ENCODE measurements around the gene MEF2C. TPM values are rescaled to one million over a fixed set of nuclear protein-coding genes. Genes with fewer than 3 reads are reported as not detected.
A peak's percentile ranks its signal among the peaks of the same experiment; 100 is the strongest.

The MEF2C gene
- total and polyA plus RNA-seq, 2 donors (not counting 1 experiment from before 2014, with no cell fraction given) = 12.2 to 15.7 TPM

- Histone ChIP-seq H3K79me2 (ENCODE audit: control insufficient read depth, insufficient read depth, low read length) (no peaks in the 10 kb centered on the region), H3K27ac (ENCODE audit: insufficient read depth, low read length) (no peak overlapping the region), H2AFZ (ENCODE audit: low read length) (no peak overlapping the region), H3K36me3 (ENCODE audit: control insufficient read depth, insufficient read depth, low read length) (peaks cover 2% of the 10 kb centered on the region), H3K4me3 (replicated peaks in 1 of 4; ENCODE audit: control extremely low read depth in 1 of 4, insufficient read depth in 1 of 4, low read depth in 3 of 4, low read length in 4 of 4) (no peak overlapping the region), H3K9ac (ENCODE audit: insufficient read depth, low read length) (no peak overlapping the region), H4K20me1 (ENCODE audit: control insufficient read depth, extremely low read depth, insufficient read depth, low read length) (no peaks in the 10 kb centered on the region), H3K27me3 (ENCODE audit: control insufficient read depth, insufficient read depth, low read length) (no peaks in the 10 kb centered on the region), H3K9me3 (ENCODE audit: control insufficient read depth, insufficient read depth, low read depth, low read length) (no peaks in the 10 kb centered on the region), H3K4me2 (ENCODE audit: extremely low read depth, insufficient read depth, low read length) (no peak overlapping the region), H3K4me1 (ENCODE audit: control insufficient read depth, extremely low read depth, insufficient read depth, low read length) (no peaks in the 10 kb centered on the region)
- DNase-seq (ENCODE audit: low read depth in 2 of 2) = peak; percentile 21 to 48
- TF ChIP-seq EZH2 (IDR thresholded peaks at IDR 0.05; ENCODE audit: low read length, missing control alignments) = no peak
- peak in 1 of 2 donors; percentile 30 for TF ChIP-seq CTCF (conservative IDR thresholded peaks at IDR 0.05 in 1 of 2, IDR thresholded peaks at IDR 0.05 in 1 of 2; ENCODE audit: low read depth in 1 of 2, low read length in 2 of 2)
Measured at GRCh38 chr5:88724201-88724600, 158.8 kb downstream of the MEF2C start.

- Histone ChIP-seq H3K36me3 (ENCODE audit: control insufficient read depth, insufficient read depth, low read length) (peaks cover 2% of the 10 kb centered on the region), H3K79me2 (ENCODE audit: control insufficient read depth, insufficient read depth, low read length) (no peaks in the 10 kb centered on the region), H3K9me3 (ENCODE audit: control insufficient read depth, insufficient read depth, low read depth, low read length) (no peaks in the 10 kb centered on the region), H2AFZ (ENCODE audit: low read length) (no peak overlapping the region), H3K9ac (ENCODE audit: insufficient read depth, low read length) (no peak overlapping the region), H3K4me3 (replicated peaks in 1 of 4; ENCODE audit: control extremely low read depth in 1 of 4, insufficient read depth in 1 of 4, low read depth in 3 of 4, low read length in 4 of 4) (no peak overlapping the region), H3K27ac (ENCODE audit: insufficient read depth, low read length) (no peak overlapping the region), H3K4me2 (ENCODE audit: extremely low read depth, insufficient read depth, low read length) (no peak overlapping the region), H3K27me3 (ENCODE audit: control insufficient read depth, insufficient read depth, low read length) (no peaks in the 10 kb centered on the region), H3K4me1 (ENCODE audit: control insufficient read depth, extremely low read depth, insufficient read depth, low read length) (no peaks in the 10 kb centered on the region), H4K20me1 (ENCODE audit: control insufficient read depth, extremely low read depth, insufficient read depth, low read length) (no peaks in the 10 kb centered on the region)
- DNase-seq (ENCODE audit: low read depth in 2 of 2) = no peak
- no peak for TF ChIP-seq EZH2 (IDR thresholded peaks at IDR 0.05; ENCODE audit: low read length, missing control alignments)
- no peak for TF ChIP-seq CTCF (conservative IDR thresholded peaks at IDR 0.05 in 1 of 2, IDR thresholded peaks at IDR 0.05 in 1 of 2; ENCODE audit: low read depth in 1 of 2, low read length in 2 of 2)
Measured at GRCh38 chr5:88722546-88723073, 160.4 kb downstream of the MEF2C start.

GRCh38 chr5:88719434-88719833, 163.6 kb downstream of the MEF2C start:
- Histone ChIP-seq H2AFZ (ENCODE audit: low read length) (no peak overlapping the region), H3K36me3 (ENCODE audit: control insufficient read depth, insufficient read depth, low read length) (peaks cover 2% of the 10 kb centered on the region), H3K4me3 (replicated peaks in 1 of 4; ENCODE audit: control extremely low read depth in 1 of 4, insufficient read depth in 1 of 4, low read depth in 3 of 4, low read length in 4 of 4) (no peak overlapping the region), H3K4me1 (ENCODE audit: control insufficient read depth, extremely low read depth, insufficient read depth, low read length) (no peaks in the 10 kb centered on the region), H4K20me1 (ENCODE audit: control insufficient read depth, extremely low read depth, insufficient read depth, low read length) (no peaks in the 10 kb centered on the region), H3K27ac (ENCODE audit: insufficient read depth, low read length) (no peak overlapping the region), H3K79me2 (ENCODE audit: control insufficient read depth, insufficient read depth, low read length) (no peaks in the 10 kb centered on the region), H3K27me3 (ENCODE audit: control insufficient read depth, insufficient read depth, low read length) (no peaks in the 10 kb centered on the region), H3K4me2 (ENCODE audit: extremely low read depth, insufficient read depth, low read length) (no peak overlapping the region), H3K9me3 (ENCODE audit: control insufficient read depth, insufficient read depth, low read depth, low read length) (no peaks in the 10 kb centered on the region), H3K9ac (ENCODE audit: insufficient read depth, low read length) (no peak overlapping the region)
- TF ChIP-seq EZH2 (IDR thresholded peaks at IDR 0.05; ENCODE audit: low read length, missing control alignments) (no peak), CTCF (conservative IDR thresholded peaks at IDR 0.05 in 1 of 2, IDR thresholded peaks at IDR 0.05 in 1 of 2; ENCODE audit: low read depth in 1 of 2, low read length in 2 of 2) (no peak)
- DNase-seq (ENCODE audit: low read depth in 2 of 2) = no peak
